ENCODE measurements around the gene EFCAB8.

The EFCAB8 gene

DNA sequence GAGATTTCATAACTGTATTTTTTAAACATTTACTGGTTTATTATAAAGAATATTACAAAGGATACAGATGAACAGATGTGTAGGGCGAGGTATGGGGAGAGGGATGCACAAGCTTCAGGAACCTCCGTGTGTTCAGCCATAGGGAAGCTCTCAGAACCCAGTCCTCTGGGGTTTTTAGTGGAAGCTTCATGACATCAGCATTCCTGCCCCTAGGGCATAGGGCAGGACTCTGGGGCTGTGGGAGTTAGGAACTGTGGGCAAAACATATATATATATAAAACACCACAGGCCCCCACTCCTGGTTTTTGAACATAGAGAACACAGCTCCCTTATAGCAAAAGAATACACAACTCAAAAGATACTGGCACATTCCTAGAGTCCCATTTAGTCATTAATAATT lies 21.9 kb downstream of the EFCAB8 start:
- Histone ChIP-seq H3K4me2 (ENCODE audit: low read length) (no peak overlapping the region), H3K79me1 (ENCODE audit: low read length) (no peaks in the 10 kb centered on the region), H2BK120ac (ENCODE audit: low read depth, low read length) (no peak overlapping the region), H3K79me2 (ENCODE audit: control insufficient read depth, insufficient read depth, low read length) (no peaks in the 10 kb centered on the region), H3K27me3 (ENCODE audit: insufficient read depth, low read length, poor library complexity) (no peaks in the 10 kb centered on the region), H2AK5ac (ENCODE audit: low read length) (no peak overlapping the region), H3K9ac (ENCODE audit: low read length) (no peak overlapping the region), H3K23ac (ENCODE audit: low read length) (no peak overlapping the region), H4K8ac (ENCODE audit: low read depth, low read length) (no peak overlapping the region), H3K27ac (ENCODE audit: low read depth, low read length) (no peak overlapping the region), H3K4me1 (ENCODE audit: control insufficient read depth, low read depth, low read length) (no peaks in the 10 kb centered on the region), H2BK15ac (replicated peaks; ENCODE audit: low read depth) (no peak overlapping the region), H3K56ac (ENCODE audit: low read length) (no peak overlapping the region), H3K36me3 (ENCODE audit: control insufficient read depth, insufficient read depth, low read length) (no peaks in the 10 kb centered on the region), H2BK5ac (ENCODE audit: low read length) (no peak overlapping the region), H3K4ac (ENCODE audit: low read depth, low read length) (no peak overlapping the region), H3K4me3 (ENCODE audit: low read length) (no peak overlapping the region), H3K18ac (ENCODE audit: low read length) (no peak overlapping the region), H4K5ac (ENCODE audit: low read length) (no peak overlapping the region)
- no peak for DNase-seq
- no CpG with 5 or more reads among the region's 2 CpGs for WGBS (ENCODE audit: extremely low coverage, insufficient coverage, low lambda C conversion rate)

GRCh38 chr20:32883081-32883480 lies 24.4 kb downstream of the EFCAB8 start:
- H3K18ac ChIP-seq (ENCODE audit: low read length) = no peak overlapping the region
- H2BK15ac ChIP-seq (replicated peaks; ENCODE audit: low read depth) = no peak overlapping the region
- no peak overlapping the region for H3K4me3 ChIP-seq (ENCODE audit: low read length)
- no peaks in the 10 kb centered on the region for H3K4me1 ChIP-seq (ENCODE audit: control insufficient read depth, low read depth, low read length)
- H3K9ac ChIP-seq (ENCODE audit: low read length) = no peak overlapping the region
- H2AK5ac ChIP-seq (ENCODE audit: low read length) = no peak overlapping the region
- no peaks in the 10 kb centered on the region for H3K27me3 ChIP-seq (ENCODE audit: insufficient read depth, low read length, poor library complexity)
- H2BK5ac ChIP-seq (ENCODE audit: low read length) = no peak overlapping the region
- H3K27ac ChIP-seq (ENCODE audit: low read depth, low read length) = no peak overlapping the region
- no peak overlapping the region for H3K4me2 ChIP-seq (ENCODE audit: low read length)
- H2BK120ac ChIP-seq (ENCODE audit: low read depth, low read length) = no peak overlapping the region
- no peak for DNase-seq
- no peak overlapping the region for H4K5ac ChIP-seq (ENCODE audit: low read length)
- H3K79me2 ChIP-seq (ENCODE audit: control insufficient read depth, insufficient read depth, low read length) = no peaks in the 10 kb centered on the region
- H3K23ac ChIP-seq (ENCODE audit: low read length) = no peak overlapping the region
- no CpG with 5 or more reads among the region's 5 CpGs for WGBS (ENCODE audit: extremely low coverage, insufficient coverage, low lambda C conversion rate)
- no peak overlapping the region for H3K4ac ChIP-seq (ENCODE audit: low read depth, low read length)
- no peaks in the 10 kb centered on the region for H3K36me3 ChIP-seq (ENCODE audit: control insufficient read depth, insufficient read depth, low read length)
- no peaks in the 10 kb centered on the region for H3K79me1 ChIP-seq (ENCODE audit: low read length)
- no peak overlapping the region for H3K56ac ChIP-seq (ENCODE audit: low read length)
- no peak overlapping the region for H4K8ac ChIP-seq (ENCODE audit: low read depth, low read length)

GRCh38 chr20:32885185-32885584 lies 26.5 kb downstream of the EFCAB8 start:
- Histone ChIP-seq H3K36me3 (ENCODE audit: control insufficient read depth, insufficient read depth, low read length) (no peaks in the 10 kb centered on the region), H3K9ac (ENCODE audit: low read length) (no peak overlapping the region), H3K4me2 (ENCODE audit: low read length) (no peak overlapping the region), H4K8ac (ENCODE audit: low read depth, low read length) (no peak overlapping the region), H4K5ac (ENCODE audit: low read length) (no peak overlapping the region), H2BK5ac (ENCODE audit: low read length) (no peak overlapping the region), H3K23ac (ENCODE audit: low read length) (no peak overlapping the region), H2AK5ac (ENCODE audit: low read length) (no peak overlapping the region), H3K4me1 (ENCODE audit: control insufficient read depth, low read depth, low read length) (no peaks in the 10 kb centered on the region), H3K56ac (ENCODE audit: low read length) (no peak overlapping the region), H2BK15ac (replicated peaks; ENCODE audit: low read depth) (no peak overlapping the region), H3K4ac (ENCODE audit: low read depth, low read length) (no peak overlapping the region), H3K4me3 (ENCODE audit: low read length) (no peak overlapping the region), H3K27me3 (ENCODE audit: insufficient read depth, low read length, poor library complexity) (no peaks in the 10 kb centered on the region), H3K79me1 (ENCODE audit: low read length) (no peaks in the 10 kb centered on the region), H3K79me2 (ENCODE audit: control insufficient read depth, insufficient read depth, low read length) (no peaks in the 10 kb centered on the region), H2BK120ac (ENCODE audit: low read depth, low read length) (no peak overlapping the region), H3K27ac (ENCODE audit: low read depth, low read length) (no peak overlapping the region), H3K18ac (ENCODE audit: low read length) (no peak overlapping the region)
- no CpG with 5 or more reads among the region's 20 CpGs for WGBS (ENCODE audit: extremely low coverage, insufficient coverage, low lambda C conversion rate)
- no peak for DNase-seq

GRCh38 chr20:32885952-32886351 lies 27.2 kb downstream of the EFCAB8 start:
- Histone ChIP-seq H2BK120ac (ENCODE audit: low read depth, low read length) (no peak overlapping the region), H3K4me1 (ENCODE audit: control insufficient read depth, low read depth, low read length) (no peaks in the 10 kb centered on the region), H3K4me3 (ENCODE audit: low read length) (no peak overlapping the region), H3K4ac (ENCODE audit: low read depth, low read length) (no peak overlapping the region), H2BK15ac (replicated peaks; ENCODE audit: low read depth) (no peak overlapping the region), H3K79me1 (ENCODE audit: low read length) (no peaks in the 10 kb centered on the region), H4K5ac (ENCODE audit: low read length) (no peak overlapping the region), H3K18ac (ENCODE audit: low read length) (no peak overlapping the region), H3K27ac (ENCODE audit: low read depth, low read length) (no peak overlapping the region), H4K8ac (ENCODE audit: low read depth, low read length) (no peak overlapping the region), H2AK5ac (ENCODE audit: low read length) (no peak overlapping the region), H3K23ac (ENCODE audit: low read length) (no peak overlapping the region), H3K36me3 (ENCODE audit: control insufficient read depth, insufficient read depth, low read length) (no peaks in the 10 kb centered on the region), H3K9ac (ENCODE audit: low read length) (no peak overlapping the region), H3K27me3 (ENCODE audit: insufficient read depth, low read length, poor library complexity) (no peaks in the 10 kb centered on the region), H3K56ac (ENCODE audit: low read length) (no peak overlapping the region), H3K79me2 (ENCODE audit: control insufficient read depth, insufficient read depth, low read length) (no peaks in the 10 kb centered on the region), H3K4me2 (ENCODE audit: low read length) (no peak overlapping the region), H2BK5ac (ENCODE audit: low read length) (no peak overlapping the region)
- no CpG with 5 or more reads among the region's 4 CpGs for WGBS (ENCODE audit: extremely low coverage, insufficient coverage, low lambda C conversion rate)
- DNase-seq = no peak

DNA sequence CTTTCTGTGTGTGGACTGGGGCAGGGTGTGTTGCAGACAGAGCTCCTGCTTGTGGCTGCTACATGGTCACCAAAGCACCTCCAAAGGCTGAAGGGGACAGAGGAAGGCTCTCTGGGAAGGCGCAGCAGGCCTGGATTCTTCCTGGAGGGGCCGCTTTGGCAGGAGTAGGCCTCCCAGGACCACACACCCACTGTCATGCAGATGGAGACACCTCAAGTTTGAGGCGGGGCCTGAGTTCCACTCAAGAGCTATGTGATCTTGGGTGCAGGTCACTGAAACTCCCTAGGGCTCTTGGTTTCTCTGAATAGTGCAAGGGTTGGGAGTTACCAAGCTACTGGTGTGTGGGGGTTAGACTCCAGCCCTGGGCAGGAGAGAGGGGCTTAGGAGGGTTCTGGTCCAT lies 27.9 kb downstream of the EFCAB8 start:
- Histone ChIP-seq H3K27ac (ENCODE audit: low read depth, low read length) (no peak overlapping the region), H3K4me3 (ENCODE audit: low read length) (no peak overlapping the region), H3K56ac (ENCODE audit: low read length) (no peak overlapping the region), H3K4me2 (ENCODE audit: low read length) (no peak overlapping the region), H2AK5ac (ENCODE audit: low read length) (no peak overlapping the region), H3K79me2 (ENCODE audit: control insufficient read depth, insufficient read depth, low read length) (no peaks in the 10 kb centered on the region), H2BK120ac (ENCODE audit: low read depth, low read length) (no peak overlapping the region), H3K79me1 (ENCODE audit: low read length) (no peaks in the 10 kb centered on the region), H3K4ac (ENCODE audit: low read depth, low read length) (no peak overlapping the region), H3K23ac (ENCODE audit: low read length) (no peak overlapping the region), H4K5ac (ENCODE audit: low read length) (no peak overlapping the region), H2BK15ac (replicated peaks; ENCODE audit: low read depth) (no peak overlapping the region), H4K8ac (ENCODE audit: low read depth, low read length) (no peak overlapping the region), H3K18ac (ENCODE audit: low read length) (no peak overlapping the region), H3K27me3 (ENCODE audit: insufficient read depth, low read length, poor library complexity) (no peaks in the 10 kb centered on the region), H2BK5ac (ENCODE audit: low read length) (no peak overlapping the region), H3K36me3 (ENCODE audit: control insufficient read depth, insufficient read depth, low read length) (no peaks in the 10 kb centered on the region), H3K9ac (ENCODE audit: low read length) (no peak overlapping the region), H3K4me1 (ENCODE audit: control insufficient read depth, low read depth, low read length) (no peaks in the 10 kb centered on the region)
- DNase-seq = no peak
- WGBS (ENCODE audit: extremely low coverage, insufficient coverage, low lambda C conversion rate) = no CpG with 5 or more reads among the region's 3 CpGs

DNA sequence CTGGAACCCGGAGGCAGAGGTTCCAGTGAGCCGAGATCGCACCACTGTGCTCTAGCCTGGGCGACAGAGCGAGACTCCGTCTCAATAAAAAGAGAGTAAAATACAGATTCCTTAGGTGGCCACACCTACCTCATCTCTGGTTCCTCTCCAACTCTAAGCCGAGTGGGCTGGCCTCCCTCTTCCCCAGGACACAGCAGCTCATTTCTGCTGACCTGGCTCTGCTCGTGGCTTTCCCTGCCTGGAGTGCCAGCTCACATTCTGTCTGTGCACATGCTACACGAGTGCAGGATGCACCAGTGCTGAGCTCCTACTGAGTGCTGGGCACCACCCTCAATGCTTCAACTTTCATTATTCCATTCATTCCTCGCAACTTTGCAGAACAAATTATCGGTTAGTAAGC lies 28.8 kb downstream of the EFCAB8 start:
- Histone ChIP-seq H3K56ac (ENCODE audit: low read length) (no peak overlapping the region), H3K27me3 (ENCODE audit: insufficient read depth, low read length, poor library complexity) (no peaks in the 10 kb centered on the region), H3K79me1 (ENCODE audit: low read length) (no peaks in the 10 kb centered on the region), H2BK5ac (ENCODE audit: low read length) (no peak overlapping the region), H3K27ac (ENCODE audit: low read depth, low read length) (no peak overlapping the region), H3K36me3 (ENCODE audit: control insufficient read depth, insufficient read depth, low read length) (no peaks in the 10 kb centered on the region), H3K4me1 (ENCODE audit: control insufficient read depth, low read depth, low read length) (no peaks in the 10 kb centered on the region), H3K23ac (ENCODE audit: low read length) (no peak overlapping the region), H3K18ac (ENCODE audit: low read length) (no peak overlapping the region), H3K79me2 (ENCODE audit: control insufficient read depth, insufficient read depth, low read length) (no peaks in the 10 kb centered on the region), H3K4me2 (ENCODE audit: low read length) (no peak overlapping the region), H4K5ac (ENCODE audit: low read length) (no peak overlapping the region), H3K4me3 (ENCODE audit: low read length) (no peak overlapping the region), H3K9ac (ENCODE audit: low read length) (no peak overlapping the region), H4K8ac (ENCODE audit: low read depth, low read length) (no peak overlapping the region), H2AK5ac (ENCODE audit: low read length) (no peak overlapping the region), H2BK120ac (ENCODE audit: low read depth, low read length) (no peak overlapping the region), H2BK15ac (replicated peaks; ENCODE audit: low read depth) (no peak overlapping the region), H3K4ac (ENCODE audit: low read depth, low read length) (no peak overlapping the region)
- no peak for DNase-seq
- no CpG with 5 or more reads among the region's 11 CpGs for WGBS (ENCODE audit: extremely low coverage, insufficient coverage, low lambda C conversion rate)
